Neural progenitor cell (in vitro differentiated cells): ENCODE measurements around the gene UBE2Q2. TPM values are rescaled to one million over a fixed set of nuclear protein-coding genes. Genes with fewer than 3 reads are reported as not detected.
"Not testable (repeated sequence)": the region's sequence is repeated elsewhere in the genome, so short reads cannot be mapped to it uniquely, and the experiment has no call there.

Experiments used
- DNase-seq: peaks from one replicate; pipeline ENCODE4 v3.0.0-alpha.2; 2016; ENCODE audit warnings: low spot score
- H2AFZ ChIP-seq: fragments of 200-600 bp; sonication (generic); replicated peaks from 2 replicates; pipeline ENCODE4 v1.6.1; 2016; ENCODE audit warnings: antibody characterized with exemption
- H3F3A ChIP-seq: fragments of 200-600 bp; sonication (generic); 2 replicates; pipeline ENCODE4 v1.6.1; 2016; ENCODE audit warnings: antibody characterized with exemption, low read depth
- H3K27ac ChIP-seq: fragments of 200-600 bp; sonication (generic); 2 replicates; pipeline ENCODE4 v1.5.1; 2016; ENCODE audit warnings: mild to moderate bottlenecking
- H3K27me3 ChIP-seq: fragments of 200-600 bp; sonication (generic); 2 replicates; pipeline ENCODE4 v1.6.1; 2016; ENCODE audit warnings: mild to moderate bottlenecking, moderate library complexity
- H3K36me3 ChIP-seq: fragments of 200-600 bp; sonication (generic); 2 replicates; pipeline ENCODE4 v1.5.1; 2016
- H3K4me1 ChIP-seq: fragments of 200-600 bp; sonication (generic); 2 replicates; pipeline ENCODE4 v1.6.1; 2016; ENCODE audit warnings: mixed run types
- H3K4me2 ChIP-seq: fragments of 200-600 bp; sonication (generic); 2 replicates; pipeline ENCODE4 v1.6.1; 2016
- H3K4me3 ChIP-seq: fragments of 200-600 bp; sonication (generic); 2 replicates; pipeline ENCODE4 v1.5.1; 2016
- H3K79me2 ChIP-seq: fragments of 200-600 bp; sonication (generic); 2 replicates; pipeline ENCODE4 v1.6.1; 2016; ENCODE audit warnings: low read depth
- H3K9ac ChIP-seq: fragments of 200-600 bp; sonication (generic); 2 replicates; pipeline ENCODE4 v1.6.1; 2016
- H3K9me3 ChIP-seq: fragments of 200-600 bp; sonication (generic); 2 replicates; pipeline ENCODE4 v1.5.1; 2016; ENCODE audit warnings: low read depth
- H4K20me1 ChIP-seq: fragments of 200-600 bp; sonication (generic); 2 replicates; pipeline ENCODE4 v1.6.1; 2016; ENCODE audit warnings: low read depth
- H3K27ac Mint-ChIP-seq: 3 replicates; pipeline ENCODE4 v1.8.0; 2021; ENCODE audit warnings: mixed read lengths
- H3K27me3 Mint-ChIP-seq: 2 replicates; pipeline ENCODE4 v1.8.0; 2022; ENCODE audit warnings: low read depth, mild to moderate bottlenecking, inconsistent platforms, moderate library complexity, mixed read lengths; ENCODE audit not compliant: insufficient read depth
- H3K36me3 Mint-ChIP-seq: 3 replicates; pipeline ENCODE4 v1.8.0; 2021; ENCODE audit warnings: mixed read lengths
- H3K4me1 Mint-ChIP-seq: 3 replicates; pipeline ENCODE4 v1.8.0; 2021; ENCODE audit warnings: mixed read lengths
- H3K4me3 Mint-ChIP-seq: 3 replicates; pipeline ENCODE4 v1.8.0; 2021; ENCODE audit warnings: mild to moderate bottlenecking, moderate library complexity, mixed read lengths
- H3K9me3 Mint-ChIP-seq: 3 replicates; pipeline ENCODE4 v1.8.0; 2020; ENCODE audit warnings: mixed read lengths
- EZH2 ChIP-seq: fragments of 200-600 bp; sonication (generic); IDR thresholded peaks from 2 replicates; pipeline ENCODE4 v1.6.1; 2017; ENCODE audit warnings: antibody characterized with exemption, mild to moderate bottlenecking, moderate library complexity
- EZH2phosphoT487 ChIP-seq: fragments of 200-600 bp; sonication (generic); IDR thresholded peaks from 2 replicates; pipeline ENCODE4 v1.6.1; 2017; ENCODE audit warnings: antibody characterized with exemption
- total RNA-seq: library from RNA; depleted of rRNA; stranded (reverse); fragments of >200 nt; gene quantifications from 2 replicates; pipeline ENCODE4 v1.2.3, GENCODE V29; 2015; ENCODE audit warnings: low replicate concordance
- TF ChIP-seq, protein P1 (sequence below): fragments of 200-600 bp; sonication (generic); IDR thresholded peaks from 2 replicates; pipeline ENCODE4 v1.5.1; 2017; ENCODE audit warnings: antibody characterized with exemption, mild to moderate bottlenecking

Gene UBE2Q2
- total RNA-seq, 1 donor from 2014 or later, result 25.8 TPM

DNA sequence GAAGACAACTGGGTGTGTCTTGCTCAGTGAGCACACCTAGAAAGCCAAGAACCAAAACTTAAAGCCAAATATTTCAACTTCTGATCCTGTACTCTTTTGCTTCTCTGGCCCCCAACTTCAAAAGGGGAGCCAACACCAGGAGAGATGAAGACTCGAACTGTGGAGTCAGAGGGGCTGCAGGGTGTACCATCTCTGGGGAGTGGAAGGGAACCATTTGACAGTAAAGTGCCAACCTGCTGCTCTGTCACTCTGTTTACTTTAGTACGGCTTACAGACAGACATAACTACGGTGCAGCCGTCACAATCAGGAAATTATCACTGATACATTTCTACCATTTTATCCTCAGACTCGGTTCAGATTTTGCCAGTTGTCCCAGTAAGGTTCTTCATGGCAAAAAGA lies 62.0 kb downstream of the UBE2Q2 start:
- Mint-ChIP-seq H3K9me3 (peaks cover 3% of the 10 kb centered on the region), H3K36me3 (peaks cover 16% of the 10 kb centered on the region), H3K4me1 (peaks cover 19% of the 10 kb centered on the region), H3K4me3 (peak overlapping the region; percentile 98), H3K27ac (no peak overlapping the region), H3K27me3 (no peaks in the 10 kb centered on the region)
- peak overlapping the region; percentile 79 for H3K4me3 ChIP-seq
- DNase-seq, result no peak
- H3F3A ChIP-seq, result peaks cover 37% of the 10 kb centered on the region
- no peak overlapping the region for H3K27ac ChIP-seq
- H3K27me3 ChIP-seq, result no peaks in the 10 kb centered on the region
- H4K20me1 ChIP-seq, result no peaks in the 10 kb centered on the region
- H3K36me3 ChIP-seq, result peaks cover 10% of the 10 kb centered on the region
- H3K9ac ChIP-seq, result no peak overlapping the region
- no peak overlapping the region for H2AFZ ChIP-seq
- H3K9me3 ChIP-seq, result no peaks in the 10 kb centered on the region
- H3K4me1 ChIP-seq, result peaks cover 24% of the 10 kb centered on the region
- TF ChIP-seq, protein P1, sequence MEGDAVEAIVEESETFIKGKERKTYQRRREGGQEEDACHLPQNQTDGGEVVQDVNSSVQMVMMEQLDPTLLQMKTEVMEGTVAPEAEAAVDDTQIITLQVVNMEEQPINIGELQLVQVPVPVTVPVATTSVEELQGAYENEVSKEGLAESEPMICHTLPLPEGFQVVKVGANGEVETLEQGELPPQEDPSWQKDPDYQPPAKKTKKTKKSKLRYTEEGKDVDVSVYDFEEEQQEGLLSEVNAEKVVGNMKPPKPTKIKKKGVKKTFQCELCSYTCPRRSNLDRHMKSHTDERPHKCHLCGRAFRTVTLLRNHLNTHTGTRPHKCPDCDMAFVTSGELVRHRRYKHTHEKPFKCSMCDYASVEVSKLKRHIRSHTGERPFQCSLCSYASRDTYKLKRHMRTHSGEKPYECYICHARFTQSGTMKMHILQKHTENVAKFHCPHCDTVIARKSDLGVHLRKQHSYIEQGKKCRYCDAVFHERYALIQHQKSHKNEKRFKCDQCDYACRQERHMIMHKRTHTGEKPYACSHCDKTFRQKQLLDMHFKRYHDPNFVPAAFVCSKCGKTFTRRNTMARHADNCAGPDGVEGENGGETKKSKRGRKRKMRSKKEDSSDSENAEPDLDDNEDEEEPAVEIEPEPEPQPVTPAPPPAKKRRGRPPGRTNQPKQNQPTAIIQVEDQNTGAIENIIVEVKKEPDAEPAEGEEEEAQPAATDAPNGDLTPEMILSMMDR, result no peak
- no peak for TF ChIP-seq EZH2phosphoT487
- H3K4me2 ChIP-seq, result peak overlapping the region; percentile 83
- H3K79me2 ChIP-seq, result peaks cover 64% of the 10 kb centered on the region

DNA sequence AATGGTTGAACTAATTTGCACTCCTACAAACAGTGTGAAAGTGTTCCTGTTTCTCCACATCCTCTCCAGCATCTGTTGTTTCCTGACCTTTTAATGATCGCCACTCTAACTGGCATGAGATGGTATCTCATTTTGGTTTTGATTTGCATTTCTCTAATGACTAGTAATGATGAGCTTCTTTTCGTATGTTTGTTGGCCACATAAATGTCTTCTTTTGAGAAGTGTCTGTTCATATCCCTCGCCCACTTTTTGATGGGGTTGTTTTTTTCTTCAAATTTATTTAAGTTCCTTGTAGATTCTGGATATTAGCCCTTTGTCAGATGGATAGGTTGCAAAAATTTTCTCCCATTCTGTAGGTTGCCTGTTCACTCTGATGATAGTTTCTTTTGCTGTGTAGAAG lies 67.1 kb downstream of the UBE2Q2 start:
- H3K4me3 Mint-ChIP-seq, result not testable (repeated sequence)

DNA sequence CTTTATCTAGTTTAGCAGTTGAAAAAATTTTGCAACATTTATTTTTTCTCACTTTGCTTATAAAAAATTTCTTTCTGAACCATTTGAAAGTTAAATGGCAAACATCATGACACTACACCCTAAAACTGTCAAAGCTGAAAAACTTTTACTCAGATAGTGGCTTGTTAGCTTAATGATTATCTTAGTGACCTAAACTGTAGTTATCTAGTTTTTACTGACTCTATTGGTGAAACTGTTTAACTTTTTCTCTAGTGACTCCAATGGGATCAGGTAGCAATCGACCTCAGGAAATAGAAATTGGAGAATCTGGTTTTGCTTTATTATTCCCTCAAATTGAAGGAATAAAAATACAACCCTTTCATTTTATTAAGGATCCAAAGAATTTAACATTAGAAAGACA lies 73.7 kb downstream of the UBE2Q2 start:
- Mint-ChIP-seq H3K4me1 (no peaks in the 10 kb centered on the region), H3K9me3 (peaks cover 10% of the 10 kb centered on the region), H3K4me3 (no peak overlapping the region), H3K27me3 (no peaks in the 10 kb centered on the region), H3K36me3 (peaks cover 31% of the 10 kb centered on the region), H3K27ac (no peak overlapping the region)
- no peak overlapping the region for H3K27ac ChIP-seq
- H3K4me3 ChIP-seq, result no peak overlapping the region
- TF ChIP-seq, protein P1, result no peak
- TF ChIP-seq EZH2, result no peak
- no peak for TF ChIP-seq EZH2phosphoT487
- H3K36me3 ChIP-seq, result peaks cover 22% of the 10 kb centered on the region
- H3K4me2 ChIP-seq, result no peak overlapping the region
- no peak overlapping the region for H2AFZ ChIP-seq
- DNase-seq, result no peak
- no peaks in the 10 kb centered on the region for H3F3A ChIP-seq
- no peak overlapping the region for H3K9ac ChIP-seq
- H3K79me2 ChIP-seq, result peaks cover 72% of the 10 kb centered on the region
- no peaks in the 10 kb centered on the region for H3K4me1 ChIP-seq
- no peaks in the 10 kb centered on the region for H3K27me3 ChIP-seq
- H3K9me3 ChIP-seq, result no peaks in the 10 kb centered on the region
- H4K20me1 ChIP-seq, result peaks cover 11% of the 10 kb centered on the region

More for the DNA sequence above, 67.1 kb downstream of the UBE2Q2 start:
- H4K20me1 ChIP-seq, H3F3A ChIP-seq, H2AFZ ChIP-seq, H3K4me2 ChIP-seq, H3K27ac ChIP-seq, H3K27me3 Mint-ChIP-seq, H3K4me1 Mint-ChIP-seq, H3K4me3 ChIP-seq, H3K9me3 ChIP-seq, H3K27ac Mint-ChIP-seq, DNase-seq, H3K4me1 ChIP-seq, H3K27me3 ChIP-seq, H3K9ac ChIP-seq: not testable (repeated sequence)
- Mint-ChIP-seq H3K9me3 (peaks cover 28% of the 10 kb centered on the region), H3K36me3 (peaks cover 51% of the 10 kb centered on the region)
- peaks cover 25% of the 10 kb centered on the region for H3K36me3 ChIP-seq
- H3K79me2 ChIP-seq, result peaks cover 99% of the 10 kb centered on the region

DNA sequence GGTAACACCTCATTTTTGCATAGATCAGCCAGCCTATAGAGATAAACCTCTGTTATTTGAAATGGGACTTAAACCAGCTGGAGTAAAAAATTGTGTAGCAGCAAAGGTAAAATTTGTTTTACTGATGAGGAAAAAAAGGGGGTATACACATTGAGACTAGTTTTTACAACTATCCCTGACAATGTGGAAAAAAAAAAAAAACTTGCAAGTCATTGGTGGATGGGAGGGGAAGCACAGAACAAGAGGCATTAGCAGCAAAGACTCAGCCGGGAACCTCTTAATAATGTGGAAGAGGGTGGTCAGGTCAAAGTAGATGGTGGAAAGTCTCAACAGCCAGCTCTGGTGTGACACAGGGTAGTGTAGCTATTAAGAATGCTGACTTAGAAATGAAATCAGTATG lies 74.9 kb downstream of the UBE2Q2 start:
- Histone ChIP-seq H3K4me2 (no peak overlapping the region), H3K36me3 (peaks cover 18% of the 10 kb centered on the region), H3K9me3 (no peaks in the 10 kb centered on the region), H3K27me3 (no peaks in the 10 kb centered on the region), H4K20me1 (peaks cover 17% of the 10 kb centered on the region), H3K4me3 (no peak overlapping the region), H3K79me2 (peaks cover 70% of the 10 kb centered on the region), H3K9ac (no peak overlapping the region), H3F3A (no peaks in the 10 kb centered on the region), H3K27ac (no peak overlapping the region), H2AFZ (no peak overlapping the region), H3K4me1 (no peaks in the 10 kb centered on the region)
- H3K4me1 Mint-ChIP-seq, result no peaks in the 10 kb centered on the region
- H3K27ac Mint-ChIP-seq, result no peak overlapping the region
- TF ChIP-seq EZH2phosphoT487 (no peak), EZH2 (no peak)
- TF ChIP-seq, protein P1, result no peak
- H3K36me3 Mint-ChIP-seq, result peaks cover 21% of the 10 kb centered on the region
- no peak for DNase-seq
- no peaks in the 10 kb centered on the region for H3K27me3 Mint-ChIP-seq
- no peaks in the 10 kb centered on the region for H3K9me3 Mint-ChIP-seq
- no peak overlapping the region for H3K4me3 Mint-ChIP-seq
